Caco-2 (cell line): ENCODE data around the gene PTPRG. TPM values are rescaled to one million over a fixed set of nuclear protein-coding genes. Genes with fewer than 3 reads are reported as not detected.

Source experiments
- BruUV-seq: library from RNA; stranded (reverse); fragments of 400-500 nt; replicated peaks from 2 replicates; lab custom pipeline; 2021; lab: Mats Ljungman, UMichigan
- CTCF ChIA-PET: fragments of 300-600 bp; sonication (Branson Sonifier 250); formaldehyde crosslinking; loops from one replicate; lab custom pipeline; 2022; ENCODE audit warnings: antibody characterized with exemption; lab: Charles Lee
- POLR2A ChIA-PET: fragments of 300-600 bp; sonication (Branson Sonifier 250); formaldehyde crosslinking; loops from one replicate; lab custom pipeline; 2022; ENCODE audit warnings: antibody characterized with exemption; lab: Charles Lee
- DNase-seq, 2 experiments: peaks; one replicate each; pipeline versions ENCODE4 v3.0.0 to v3.0.0-alpha.2; 2020 to 2022
- H3K27me3 ChIP-seq: replicated peaks from 2 replicates; pipeline ENCODE4 v1.6.0; 2011; ENCODE audit warnings: low read length; ENCODE audit not compliant: control insufficient read depth, insufficient read depth
- H3K36me3 ChIP-seq: 2 replicates; pipeline ENCODE4 v1.5.1; 2011; ENCODE audit warnings: low read length; ENCODE audit not compliant: control insufficient read depth, insufficient read depth
- H3K4me1 ChIP-seq: fragments of 250-450 bp; sonication (Bioruptor Pico); 2 replicates; pipeline ENCODE4 v1.5.1; 2020; ENCODE audit warnings: mild to moderate bottlenecking
- H3K4me3 ChIP-seq: 2 replicates; pipeline ENCODE4 v1.5.1; 2011; ENCODE audit warnings: low read depth, mild to moderate bottlenecking, control low read depth, low read length
- H3K9me3 ChIP-seq: fragments of 250-450 bp; sonication (Bioruptor Pico); 2 replicates; pipeline ENCODE4 v1.5.1; 2020; ENCODE audit warnings: mild to moderate bottlenecking, moderate library complexity
- H3K27ac Mint-ChIP-seq: one replicate; pipeline ENCODE4 v1.8.0; 2022; ENCODE audit warnings: mixed read lengths; ENCODE audit not compliant: unreplicated experiment
- H3K27me3 Mint-ChIP-seq: one replicate; pipeline ENCODE4 v1.8.0; 2022; ENCODE audit warnings: mixed read lengths; ENCODE audit not compliant: insufficient read depth, unreplicated experiment
- H3K36me3 Mint-ChIP-seq: one replicate; pipeline ENCODE4 v1.8.0; 2022; ENCODE audit warnings: mild to moderate bottlenecking, mixed read lengths; ENCODE audit not compliant: insufficient read depth, unreplicated experiment
- H3K4me1 Mint-ChIP-seq: one replicate; pipeline ENCODE4 v1.8.0; 2022; ENCODE audit warnings: low read depth, mixed read lengths; ENCODE audit not compliant: unreplicated experiment
- H3K4me3 Mint-ChIP-seq: one replicate; pipeline ENCODE4 v1.8.0; 2022; ENCODE audit warnings: mild to moderate bottlenecking, moderate library complexity, mixed read lengths; ENCODE audit not compliant: unreplicated experiment
- H3K9me3 Mint-ChIP-seq: one replicate; pipeline ENCODE4 v1.8.0; 2022; ENCODE audit warnings: mixed read lengths; ENCODE audit not compliant: unreplicated experiment
- intact Hi-C: fragments of 100-400 bp; cut with micrococcal nuclease; formaldehyde crosslinking; loops from one replicate; pipeline ENCODE4 v1.10.0; 2022; ENCODE audit not compliant: unreplicated experiment
- total RNA-seq: library from RNA; stranded (reverse); gene quantifications from 2 replicates; pipeline ENCODE4 v1.2.3, GENCODE V29; 2022
- TF ChIP-seq, protein P1 (sequence below), 2 experiments: fragments of 200-600 bp in 1 of 2; IDR thresholded peaks; 1 replicate in 1 of 2; 2 replicates in 1 of 2; pipeline versions ENCODE4 v1.5.1 to v1.8.0; 2011 to 2022; ENCODE audit warnings: antibody characterized with exemption in 1 of 2, control low read depth in 1 of 2, inconsistent platforms in 1 of 2, low read depth in 1 of 2, low read length in 1 of 2, mild to moderate bottlenecking in 1 of 2, moderate library complexity in 1 of 2; ENCODE audit not compliant: insufficient read depth in 1 of 2, severe bottlenecking in 1 of 2, unreplicated experiment in 1 of 2

Gene PTPRG
- total RNA-seq, 1 experiment from 2014 or later, result 46.4 TPM

DNA sequence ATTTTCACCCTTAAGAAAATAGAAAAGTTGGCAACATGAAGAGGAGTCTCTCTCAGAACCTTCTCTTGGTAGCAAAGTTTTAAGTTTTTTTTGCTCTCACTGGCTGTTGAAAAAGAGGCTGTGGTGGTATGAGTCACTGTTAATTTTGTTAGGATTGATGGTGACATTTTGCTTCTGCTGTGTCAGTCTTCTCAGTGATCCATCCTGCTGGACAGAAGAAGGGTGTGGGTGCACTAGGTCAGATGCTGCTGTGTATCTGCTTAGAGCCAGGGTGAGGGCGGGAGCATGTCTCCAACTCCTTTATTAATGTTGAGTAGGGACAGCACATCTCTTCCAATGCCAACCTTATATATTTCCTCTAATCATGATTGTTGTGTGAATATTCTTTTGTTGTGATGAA lies 442.5 kb downstream of the PTPRG start:
- no peaks in the 10 kb centered on the region for H3K9me3 ChIP-seq
- intact Hi-C loops, result no loop called here
- H3K36me3 ChIP-seq, result no peaks in the 10 kb centered on the region
- no peak for DNase-seq
- no peak overlapping the region for H3K4me3 ChIP-seq
- POLR2A ChIA-PET, result no interaction called here
- no peaks in the 10 kb centered on the region for H3K4me1 ChIP-seq
- BruUV-seq, result no TSS peak
- Mint-ChIP-seq H3K4me3 (no peak overlapping the region), H3K9me3 (no peaks in the 10 kb centered on the region), H3K27me3 (no peaks in the 10 kb centered on the region), H3K27ac (no peak overlapping the region), H3K4me1 (no peaks in the 10 kb centered on the region), H3K36me3 (peaks cover 5% of the 10 kb centered on the region)
- H3K27me3 ChIP-seq, result no peaks in the 10 kb centered on the region
- CTCF ChIA-PET, result no interaction called here
- TF ChIP-seq, protein P1, sequence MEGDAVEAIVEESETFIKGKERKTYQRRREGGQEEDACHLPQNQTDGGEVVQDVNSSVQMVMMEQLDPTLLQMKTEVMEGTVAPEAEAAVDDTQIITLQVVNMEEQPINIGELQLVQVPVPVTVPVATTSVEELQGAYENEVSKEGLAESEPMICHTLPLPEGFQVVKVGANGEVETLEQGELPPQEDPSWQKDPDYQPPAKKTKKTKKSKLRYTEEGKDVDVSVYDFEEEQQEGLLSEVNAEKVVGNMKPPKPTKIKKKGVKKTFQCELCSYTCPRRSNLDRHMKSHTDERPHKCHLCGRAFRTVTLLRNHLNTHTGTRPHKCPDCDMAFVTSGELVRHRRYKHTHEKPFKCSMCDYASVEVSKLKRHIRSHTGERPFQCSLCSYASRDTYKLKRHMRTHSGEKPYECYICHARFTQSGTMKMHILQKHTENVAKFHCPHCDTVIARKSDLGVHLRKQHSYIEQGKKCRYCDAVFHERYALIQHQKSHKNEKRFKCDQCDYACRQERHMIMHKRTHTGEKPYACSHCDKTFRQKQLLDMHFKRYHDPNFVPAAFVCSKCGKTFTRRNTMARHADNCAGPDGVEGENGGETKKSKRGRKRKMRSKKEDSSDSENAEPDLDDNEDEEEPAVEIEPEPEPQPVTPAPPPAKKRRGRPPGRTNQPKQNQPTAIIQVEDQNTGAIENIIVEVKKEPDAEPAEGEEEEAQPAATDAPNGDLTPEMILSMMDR (IDR thresholded peaks at IDR 0.05; ENCODE audit: insufficient read depth in 1 of 2, low read depth in 1 of 2, low read length in 1 of 2, severe bottlenecking in 1 of 2, unreplicated experiment in 1 of 2), result no peak

DNA sequence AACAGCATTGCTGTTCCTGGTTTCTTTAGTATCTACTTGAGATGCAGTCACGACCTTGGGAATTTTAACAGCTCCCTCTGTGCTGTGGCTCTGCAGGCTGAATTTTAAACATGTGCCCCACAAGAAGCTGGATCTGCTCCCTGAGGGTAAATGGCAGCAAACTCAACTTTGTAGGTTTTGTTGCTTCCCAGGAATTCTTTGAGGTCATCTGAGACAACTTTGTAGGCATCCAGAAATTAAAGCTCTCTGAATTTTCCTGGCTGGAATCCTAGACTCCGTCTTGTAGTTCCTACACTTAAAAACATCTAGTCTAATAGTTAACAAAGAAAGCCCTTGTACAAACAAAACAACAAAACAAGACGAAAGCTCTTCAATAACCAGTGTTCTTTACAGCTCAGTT lies 445.7 kb downstream of the PTPRG start:
- no peaks in the 10 kb centered on the region for H3K4me1 Mint-ChIP-seq
- H3K27me3 Mint-ChIP-seq, result no peaks in the 10 kb centered on the region
- CTCF ChIA-PET, result interaction anchor here (0.8 kb wide), 1 partner anchor 103 kb away, joined by 3 read pairs; no protein-coding TSS in a partner anchor
- H3K9me3 Mint-ChIP-seq, result no peaks in the 10 kb centered on the region
- intact Hi-C loops, result no loop called here
- POLR2A ChIA-PET, result no interaction called here
- Histone ChIP-seq H3K36me3 (no peaks in the 10 kb centered on the region), H3K27me3 (no peaks in the 10 kb centered on the region), H3K4me1 (no peaks in the 10 kb centered on the region), H3K9me3 (no peaks in the 10 kb centered on the region), H3K4me3 (no peak overlapping the region)
- no peak overlapping the region for H3K4me3 Mint-ChIP-seq
- H3K36me3 Mint-ChIP-seq, result peaks cover 6% of the 10 kb centered on the region
- no TSS peak for BruUV-seq
- TF ChIP-seq, protein P1 (IDR thresholded peaks at IDR 0.05; ENCODE audit: insufficient read depth in 1 of 2, low read depth in 1 of 2, low read length in 1 of 2, severe bottlenecking in 1 of 2, unreplicated experiment in 1 of 2), result no peak
- DNase-seq, result no peak
- H3K27ac Mint-ChIP-seq, result no peak overlapping the region

DNA sequence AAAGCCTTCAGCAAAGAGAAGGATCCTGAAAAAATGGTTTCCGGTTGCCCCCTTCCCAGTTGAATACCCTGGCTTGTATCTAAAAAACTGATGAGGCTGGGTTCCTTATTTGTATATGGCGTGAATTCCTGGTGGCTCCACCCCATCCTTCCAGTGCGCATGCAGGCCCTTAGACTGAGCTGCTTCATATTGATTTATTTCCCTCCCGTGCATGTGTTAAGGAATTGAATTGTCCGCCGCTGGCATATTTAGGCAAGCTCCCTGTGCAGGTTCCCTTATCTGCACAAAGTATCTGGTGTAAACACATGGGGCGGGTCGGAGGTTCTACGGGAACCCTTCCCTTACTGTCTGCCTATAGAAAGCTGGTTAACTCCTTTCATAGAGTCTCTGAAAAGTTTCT lies 449.6 kb downstream of the PTPRG start:
- ChIA-PET POLR2A (no interaction called here), CTCF (no interaction called here)
- no peaks in the 10 kb centered on the region for H3K9me3 ChIP-seq
- Mint-ChIP-seq H3K4me3 (no peak overlapping the region), H3K9me3 (no peaks in the 10 kb centered on the region), H3K27me3 (no peaks in the 10 kb centered on the region), H3K27ac (no peak overlapping the region), H3K4me1 (no peaks in the 10 kb centered on the region), H3K36me3 (peaks cover 6% of the 10 kb centered on the region)
- no peak overlapping the region for H3K4me3 ChIP-seq
- intact Hi-C loops, result no loop called here
- no TSS peak for BruUV-seq
- no peaks in the 10 kb centered on the region for H3K36me3 ChIP-seq
- no peak for DNase-seq
- H3K27me3 ChIP-seq, result no peaks in the 10 kb centered on the region
- H3K4me1 ChIP-seq, result no peaks in the 10 kb centered on the region
- TF ChIP-seq, protein P1 (IDR thresholded peaks at IDR 0.05; ENCODE audit: insufficient read depth in 1 of 2, low read depth in 1 of 2, low read length in 1 of 2, severe bottlenecking in 1 of 2, unreplicated experiment in 1 of 2), result no peak
